DMS153 treated with DMSO at 0.1 percent for 48 hours (cell line): ENCODE measurements around the gene PEDS1.
A peak's percentile ranks its signal among the peaks of the same experiment; 100 is the strongest.
"Not testable (repeated sequence)": the region's sequence is repeated elsewhere in the genome, so short reads cannot be mapped to it uniquely, and the experiment has no call there.

Source experiments
- DNase-seq: peaks from one replicate; lab custom pipeline; 2025; ENCODE audit not compliant: unreplicated experiment; lab: John Stamatoyannopoulos, UW

The PEDS1 gene

GRCh38 chr20:50153500-50154377 is at the start of gene PEDS1:
PEDS1 (minus strand) TSS chr20:50153723; CDS start chr20:50153637, 86 bp downstream.
- DNase-seq, result peak; percentile 52

GRCh38 chr20:50202677-50203076 is 49.2 kb upstream of the PEDS1 start:
- no peak for DNase-seq

GRCh38 chr20:50201710-50202109 is 48.2 kb upstream of the PEDS1 start:
- not testable (repeated sequence) for DNase-seq

GRCh38 chr20:50200482-50201104 is 47.1 kb upstream of the PEDS1 start:
- DNase-seq, result no peak

GRCh38 chr20:50199703-50200102 is 46.2 kb upstream of the PEDS1 start:
- no peak for DNase-seq

- DNase-seq, result no peak
Observed at GRCh38 chr20:50198716-50199115, 45.2 kb upstream of the PEDS1 start.

GRCh38 chr20:50198180-50198666 is 44.7 kb upstream of the PEDS1 start:
- DNase-seq, result no peak

- no peak for DNase-seq
Observed at GRCh38 chr20:50197463-50198179, 44.1 kb upstream of the PEDS1 start.

GRCh38 chr20:50196896-50197295 is 43.4 kb upstream of the PEDS1 start:
- no peak for DNase-seq

GRCh38 chr20:50196248-50196647 is 42.7 kb upstream of the PEDS1 start:
- DNase-seq, result no peak

- DNase-seq, result no peak
Observed at GRCh38 chr20:50195524-50196120, 42.1 kb upstream of the PEDS1 start.

- no peak for DNase-seq
Observed at GRCh38 chr20:50194831-50195523, 41.5 kb upstream of the PEDS1 start.

- DNase-seq, result no peak
Observed at GRCh38 chr20:50194422-50194830, 40.9 kb upstream of the PEDS1 start.

- DNase-seq, result no peak
Observed at GRCh38 chr20:50193836-50194421, 40.4 kb upstream of the PEDS1 start.

GRCh38 chr20:50193199-50193835 is 39.8 kb upstream of the PEDS1 start:
- no peak for DNase-seq

- DNase-seq, result peak; percentile 37
Observed at GRCh38 chr20:50192364-50193198, 39.1 kb upstream of the PEDS1 start.

- DNase-seq, result peak; percentile 12
Observed at GRCh38 chr20:50191544-50192363, 38.2 kb upstream of the PEDS1 start.

GRCh38 chr20:50191065-50191543 is 37.6 kb upstream of the PEDS1 start:
- peak; percentile 29 for DNase-seq
